ENCODE results near the gene NAV3.

Gene NAV3

DNA sequence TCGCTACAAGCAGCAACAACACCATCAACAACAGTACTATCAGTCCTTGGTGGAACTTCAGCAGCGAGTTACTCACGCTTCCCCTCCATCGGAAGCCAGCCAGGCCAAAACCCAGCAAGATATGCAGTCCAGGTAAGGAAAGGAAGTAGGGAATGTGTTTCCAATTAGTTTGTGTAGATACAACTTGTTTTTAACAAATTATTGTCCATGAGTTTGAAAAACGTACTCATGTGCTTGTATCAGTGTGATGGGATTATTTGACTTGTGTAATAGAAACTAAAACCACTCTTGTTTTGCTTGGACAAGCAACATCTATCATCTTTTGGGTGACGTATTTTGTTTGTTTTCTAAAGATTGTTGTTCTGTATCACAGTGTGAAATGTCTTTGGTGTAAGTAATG lies 137.9 kb downstream of the NAV3 start:
- H3K27ac ChIP-seq = no peak overlapping the region
- TF ChIP-seq, protein P1, sequence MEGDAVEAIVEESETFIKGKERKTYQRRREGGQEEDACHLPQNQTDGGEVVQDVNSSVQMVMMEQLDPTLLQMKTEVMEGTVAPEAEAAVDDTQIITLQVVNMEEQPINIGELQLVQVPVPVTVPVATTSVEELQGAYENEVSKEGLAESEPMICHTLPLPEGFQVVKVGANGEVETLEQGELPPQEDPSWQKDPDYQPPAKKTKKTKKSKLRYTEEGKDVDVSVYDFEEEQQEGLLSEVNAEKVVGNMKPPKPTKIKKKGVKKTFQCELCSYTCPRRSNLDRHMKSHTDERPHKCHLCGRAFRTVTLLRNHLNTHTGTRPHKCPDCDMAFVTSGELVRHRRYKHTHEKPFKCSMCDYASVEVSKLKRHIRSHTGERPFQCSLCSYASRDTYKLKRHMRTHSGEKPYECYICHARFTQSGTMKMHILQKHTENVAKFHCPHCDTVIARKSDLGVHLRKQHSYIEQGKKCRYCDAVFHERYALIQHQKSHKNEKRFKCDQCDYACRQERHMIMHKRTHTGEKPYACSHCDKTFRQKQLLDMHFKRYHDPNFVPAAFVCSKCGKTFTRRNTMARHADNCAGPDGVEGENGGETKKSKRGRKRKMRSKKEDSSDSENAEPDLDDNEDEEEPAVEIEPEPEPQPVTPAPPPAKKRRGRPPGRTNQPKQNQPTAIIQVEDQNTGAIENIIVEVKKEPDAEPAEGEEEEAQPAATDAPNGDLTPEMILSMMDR (conservative IDR thresholded peaks at IDR 0.05) = no peak

DNA sequence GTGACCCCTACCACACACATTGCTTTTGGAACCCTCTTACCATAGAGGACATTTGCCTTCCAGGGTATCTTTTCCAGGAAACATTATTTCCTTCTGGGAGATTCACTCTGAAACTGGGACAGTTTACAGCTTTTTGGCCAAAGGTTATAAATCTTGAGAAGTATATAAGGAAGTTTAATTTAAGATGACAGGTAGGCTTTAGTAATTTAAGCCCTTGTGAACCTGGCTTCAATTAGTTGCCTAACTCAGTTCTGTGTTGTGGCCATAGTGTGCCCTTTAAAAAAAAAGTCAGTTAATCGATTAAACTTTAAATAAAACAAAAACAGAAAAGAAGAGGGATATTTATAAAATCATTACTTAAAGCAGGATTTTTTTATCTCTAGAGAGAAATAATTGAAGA lies 142.9 kb downstream of the NAV3 start:
- no peak overlapping the region for H3K27ac ChIP-seq
- TF ChIP-seq, protein P1 (conservative IDR thresholded peaks at IDR 0.05) = no peak

DNA sequence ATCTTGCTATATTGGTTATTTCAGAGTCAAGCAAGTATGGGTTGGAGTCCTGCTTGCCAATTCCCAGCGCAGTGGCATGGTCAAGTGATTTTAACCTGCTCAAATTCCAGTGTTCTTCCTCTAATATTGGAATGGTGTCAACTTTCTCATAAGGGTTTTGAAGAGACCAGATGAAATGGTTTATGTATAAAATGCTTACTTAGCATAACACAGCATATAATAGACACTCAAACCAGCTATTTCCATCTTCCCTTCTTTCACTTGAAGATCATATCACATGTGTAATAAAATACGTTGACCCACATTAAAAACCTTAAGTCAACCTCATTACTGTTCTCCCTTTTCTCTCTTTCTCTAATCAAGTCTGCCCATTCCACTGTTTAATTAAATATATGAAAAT lies 144.0 kb downstream of the NAV3 start:
- H3K27ac ChIP-seq = no peak overlapping the region
- TF ChIP-seq, protein P1 (conservative IDR thresholded peaks at IDR 0.05) = no peak

DNA sequence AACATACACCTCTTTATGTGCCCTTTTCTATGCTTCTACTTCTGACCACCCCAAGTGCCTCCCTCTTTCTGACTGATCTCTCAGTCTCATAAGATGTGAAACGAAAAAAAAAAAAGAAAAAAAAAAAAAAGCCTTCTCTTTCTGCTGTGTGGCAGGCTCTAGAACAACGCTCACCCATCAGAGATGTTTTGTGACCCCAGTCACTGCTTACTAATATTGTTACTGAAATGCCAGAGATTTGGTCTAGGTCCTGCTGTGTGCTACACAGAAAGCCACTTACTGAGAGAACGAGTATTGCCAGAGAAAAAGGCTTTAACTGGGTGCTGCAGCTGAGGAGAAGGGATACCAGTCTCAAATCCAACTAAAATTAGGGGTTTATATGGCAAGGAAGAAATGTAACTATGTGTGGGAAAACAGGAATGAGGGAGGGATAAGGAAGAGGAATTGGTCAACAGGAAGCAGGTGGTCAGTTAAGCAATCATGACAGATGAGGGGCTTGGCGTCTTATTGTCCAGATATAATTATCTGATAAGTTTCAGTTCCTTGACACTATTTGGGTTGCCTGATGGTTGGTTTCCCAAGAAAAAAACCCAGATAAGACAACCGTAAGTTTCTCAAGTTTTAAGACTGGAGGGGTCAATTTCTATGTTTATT lies 149.0 kb downstream of the NAV3 start:
- H3K27ac ChIP-seq = no peak overlapping the region
- TF ChIP-seq, protein P1 (conservative IDR thresholded peaks at IDR 0.05) = no peak

DNA sequence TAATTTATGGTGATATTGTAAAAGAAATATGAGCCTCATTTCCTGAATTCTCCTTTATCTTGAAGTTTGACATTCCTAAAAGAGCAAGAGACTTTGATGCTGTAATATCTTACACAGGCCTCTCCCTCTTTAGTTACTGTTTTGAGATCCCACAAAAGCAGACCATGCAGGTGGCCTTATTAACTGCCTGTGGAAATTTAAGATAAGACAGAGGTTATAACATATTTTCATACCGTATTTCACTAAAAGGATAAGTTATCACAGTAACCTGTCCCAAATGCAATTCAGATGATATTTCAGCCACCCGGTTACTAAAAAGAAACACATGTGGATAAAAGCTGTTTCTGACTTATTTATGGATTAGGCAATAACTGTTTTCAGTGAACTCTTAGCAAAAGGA lies 150.1 kb downstream of the NAV3 start:
- H3K27ac ChIP-seq = no peak overlapping the region
- TF ChIP-seq, protein P1 (conservative IDR thresholded peaks at IDR 0.05) = no peak

DNA sequence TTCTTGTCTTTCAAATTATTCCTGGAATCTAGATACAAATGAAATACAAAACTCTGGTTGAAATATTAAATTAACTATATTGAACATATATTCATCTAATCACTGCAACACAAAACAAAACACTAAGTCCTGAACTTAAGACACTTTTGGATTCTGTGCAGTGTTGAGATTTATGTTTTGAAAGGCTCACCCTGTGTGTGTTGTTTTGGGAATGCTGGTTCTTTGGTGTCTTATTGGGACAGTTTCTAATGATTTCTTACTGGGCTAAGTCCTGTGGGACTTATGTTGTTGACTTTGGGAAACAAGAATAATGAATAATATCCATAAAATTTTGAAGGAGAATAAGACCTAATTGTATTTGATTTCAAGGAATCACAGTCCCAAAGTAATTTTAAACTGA lies 153.2 kb downstream of the NAV3 start:
- TF ChIP-seq, protein P1 (conservative IDR thresholded peaks at IDR 0.05) = no peak
- H3K27ac ChIP-seq = no peak overlapping the region

DNA sequence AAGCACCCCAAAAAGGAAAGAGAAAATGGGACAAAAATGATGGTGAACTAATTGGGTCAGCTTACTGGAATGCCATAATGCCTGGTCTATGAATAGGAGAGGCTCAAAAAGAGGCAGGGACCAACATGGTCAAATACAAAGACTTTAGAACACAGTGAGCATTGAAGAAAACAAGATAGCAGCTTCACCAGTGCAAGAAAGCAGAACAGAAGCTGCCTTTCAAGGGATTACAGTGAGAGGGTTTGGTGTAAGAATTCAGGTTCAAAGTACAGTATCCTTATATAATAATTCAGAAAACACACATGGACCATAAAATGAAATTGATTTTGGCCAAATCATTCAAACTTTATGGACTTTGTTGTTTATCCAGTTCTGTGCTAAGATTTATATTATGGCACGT lies 162.1 kb downstream of the NAV3 start:
- H3K27ac ChIP-seq = no peak overlapping the region
- TF ChIP-seq, protein P1 (conservative IDR thresholded peaks at IDR 0.05) = no peak
